Liver (tissue), 9 donors: Measurements from ENCODE around the gene OR52A1. TPM values are rescaled to one million over a fixed set of nuclear protein-coding genes. Genes with fewer than 3 reads are reported as not detected.

Experiments
- DNase-seq: peaks from one replicate; pipeline ENCODE4 v3.0.0-alpha.2; 2017; ENCODE audit warnings: low spot score
- H3K27ac ChIP-seq, 2 donors: one replicate each; pipeline ENCODE4 v1.7.0; 2013; ENCODE audit warnings: inconsistent platforms in 2 of 2, low read length in 2 of 2, control low read depth in 1 of 2, low read depth in 1 of 2, mild to moderate bottlenecking in 1 of 2
- H3K27me3 ChIP-seq, 4 donors: one replicate each; pipeline versions ENCODE4 v1.6.1 to v1.7.0; 2013; ENCODE audit warnings: low read length in 3 of 4, inconsistent platforms in 1 of 4, mild to moderate bottlenecking in 1 of 4, moderate library complexity in 1 of 4; ENCODE audit not compliant: control insufficient read depth in 4 of 4, insufficient read depth in 4 of 4
- H3K36me3 ChIP-seq, 4 donors: one replicate each; pipeline versions ENCODE4 v1.6.1 to v1.7.0; 2013; ENCODE audit warnings: low read length in 3 of 4, mild to moderate bottlenecking in 3 of 4, low read depth in 1 of 4, moderate library complexity in 1 of 4; ENCODE audit not compliant: control insufficient read depth in 4 of 4, insufficient read depth in 3 of 4
- H3K4me1 ChIP-seq, 4 donors: one replicate each; pipeline versions ENCODE4 v1.6.1 to v1.7.0; 2013; ENCODE audit warnings: low read length in 3 of 4, mild to moderate bottlenecking in 3 of 4, moderate library complexity in 1 of 4; ENCODE audit not compliant: control insufficient read depth in 4 of 4, insufficient read depth in 4 of 4
- H3K4me3 ChIP-seq, 3 donors: one replicate each; pipeline versions ENCODE4 v1.6.1 to v1.7.0; 2013; ENCODE audit warnings: low read length in 3 of 3, control low read depth in 1 of 3, low read depth in 1 of 3, mild to moderate bottlenecking in 1 of 3
- H3K9ac ChIP-seq, 2 donors: one replicate each; pipeline ENCODE4 v1.7.0; 2013; ENCODE audit warnings: low read length in 2 of 2, mild to moderate bottlenecking in 2 of 2, moderate library complexity in 2 of 2, control low read depth in 1 of 2, low read depth in 1 of 2
- H3K9me3 ChIP-seq, 4 donors: one replicate each; pipeline versions ENCODE4 v1.6.1 to v1.7.0; 2013; ENCODE audit warnings: low read length in 3 of 4; ENCODE audit not compliant: control insufficient read depth in 4 of 4
- EGR1 ChIP-seq, 2 donors: IDR thresholded peaks; 2 replicates each; pipeline ENCODE4 v1.6.1; 2016 to 2018; ENCODE audit warnings: antibody characterized with exemption in 2 of 2, low read depth in 2 of 2
- FOXA1 ChIP-seq: IDR thresholded peaks from 2 replicates; pipeline ENCODE4 v1.6.1; 2016; ENCODE audit warnings: antibody characterized with exemption
- FOXA2 ChIP-seq: IDR thresholded peaks from 2 replicates; pipeline ENCODE4 v1.6.1; 2016; ENCODE audit warnings: antibody characterized with exemption
- GABPA ChIP-seq, 2 donors: IDR thresholded peaks in 1 of 2; conservative IDR thresholded peaks in 1 of 2; 2 replicates each; pipeline ENCODE4 v1.6.1; 2016; ENCODE audit warnings: antibody characterized with exemption in 2 of 2, mild to moderate bottlenecking in 1 of 2, moderate library complexity in 1 of 2
- HNF4A ChIP-seq, 2 donors: conservative IDR thresholded peaks; 2 replicates each; pipeline ENCODE4 v1.6.1; 2016; ENCODE audit warnings: antibody characterized with exemption in 2 of 2, mild to moderate bottlenecking in 2 of 2
- HNF4G ChIP-seq: IDR thresholded peaks from 2 replicates; pipeline ENCODE4 v1.6.1; 2016; ENCODE audit warnings: antibody characterized with exemption
- JUND ChIP-seq, 2 donors: IDR thresholded peaks; 2 replicates each; pipeline ENCODE4 v1.6.1; 2016; ENCODE audit warnings: antibody characterized with exemption in 2 of 2
- NR2F2 ChIP-seq: IDR thresholded peaks from 2 replicates; pipeline ENCODE4 v1.6.1; 2016; ENCODE audit warnings: antibody characterized with exemption
- RAD21 ChIP-seq, 2 donors: IDR thresholded peaks; 2 replicates each; pipeline ENCODE4 v1.6.1; 2016; ENCODE audit warnings: antibody characterized with exemption in 2 of 2, mild to moderate bottlenecking in 2 of 2
- RXRA ChIP-seq, 2 donors: IDR thresholded peaks; 2 replicates each; pipeline ENCODE4 v1.6.1; 2017 to 2018; ENCODE audit warnings: antibody characterized with exemption in 2 of 2, mild to moderate bottlenecking in 1 of 2
- SP1 ChIP-seq: IDR thresholded peaks from 2 replicates; pipeline ENCODE4 v1.6.1; 2018; ENCODE audit warnings: antibody characterized with exemption, mild to moderate bottlenecking
- TAF1 ChIP-seq: conservative IDR thresholded peaks from 2 replicates; pipeline ENCODE4 v1.6.1; 2016; ENCODE audit warnings: antibody characterized with exemption, mild to moderate bottlenecking
- YY1 ChIP-seq: IDR thresholded peaks from 2 replicates; pipeline ENCODE4 v1.6.1; 2016; ENCODE audit warnings: antibody characterized with exemption, mild to moderate bottlenecking
- WGBS: extraction: QIAGEN DNeasy Blood & Tissue Kit; methylation state at CpG from one replicate; pipeline ENCODE4 v1.1.7; 2013; 5-methylcytosine and 5-hydroxymethylcytosine counted together
- polyA plus RNA-seq, 2 donors: library from polyadenylated mRNA; stranded (reverse) in 1 of 2; unstranded in 1 of 2; fragments of 200-250 nt in 1 of 2; fragments of >200 nt in 1 of 2; fragmentation: Nextera tagmentation in 1 of 2; extraction: Ambion mirVana in 1 of 2; gene quantifications; one replicate each; pipeline versions ENCODE4 v1.2.1 to v1.2.3, GENCODE V29; 2013 to 2015
- total RNA-seq, 2 donors: library from RNA; depleted of rRNA; stranded (reverse); fragments of >200 nt; gene quantifications; one replicate each; pipeline ENCODE4 v1.2.3, GENCODE V29; 2014
- TF ChIP-seq, protein P1 (sequence below): IDR thresholded peaks from 2 replicates; pipeline ENCODE4 v1.6.1; 2016; ENCODE audit warnings: antibody characterized with exemption
- TF ChIP-seq, protein P2 (sequence below): IDR thresholded peaks from 2 replicates; pipeline ENCODE4 v1.6.1; 2016; ENCODE audit warnings: antibody characterized with exemption, mild to moderate bottlenecking
- TF ChIP-seq, protein P3 (sequence below): IDR thresholded peaks from 2 replicates; pipeline ENCODE4 v1.6.1; 2016; ENCODE audit warnings: antibody characterized with exemption
- TF ChIP-seq, protein P4 (sequence below): fragments of 150-350 bp; IDR thresholded peaks from 2 replicates; pipeline ENCODE4 v1.5.1; 2017; ENCODE audit warnings: improper control_type of control experiment, low read depth, low read length; ENCODE audit not compliant: missing input control
- donor health status: healthy.
- donor health status: healthy.
- donor health status: healthy.
- donor health status: healthy.
- donor health status: healthy.

The OR52A1 gene
- total and polyA plus RNA-seq, 4 donors, result not detected

DNA sequence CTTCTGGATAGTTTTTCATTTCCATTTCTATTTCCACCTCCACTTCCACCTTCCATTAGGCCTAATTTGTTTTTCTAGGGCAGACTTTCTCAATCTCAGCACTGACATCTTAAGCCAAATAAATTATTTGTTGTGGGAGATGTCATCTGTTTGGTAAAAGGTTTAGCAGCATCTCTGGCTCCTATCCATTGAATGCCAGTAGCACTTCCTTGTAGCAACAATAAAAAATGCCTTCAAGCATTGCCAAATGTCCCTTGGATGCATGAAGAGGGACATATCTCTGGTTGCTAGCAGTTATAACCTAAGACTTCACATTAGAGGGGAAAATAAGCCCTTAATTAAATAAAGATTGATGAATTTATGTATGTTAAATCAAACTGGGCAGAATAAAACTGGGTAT lies 18.3 kb downstream of the OR52A1 start:
- no peak for DNase-seq
- Histone ChIP-seq H3K9ac (no peak overlapping the region), H3K27me3 (peaks cover 0 to 9% (median 0%) of the 10 kb centered on the region in 4 donors), H3K27ac (no peak overlapping the region), H3K9me3 (no peaks in the 10 kb centered on the region), H3K4me1 (no peaks in the 10 kb centered on the region), H3K4me3 (no peak overlapping the region), H3K36me3 (no peaks in the 10 kb centered on the region)
- TF ChIP-seq, protein P1, sequence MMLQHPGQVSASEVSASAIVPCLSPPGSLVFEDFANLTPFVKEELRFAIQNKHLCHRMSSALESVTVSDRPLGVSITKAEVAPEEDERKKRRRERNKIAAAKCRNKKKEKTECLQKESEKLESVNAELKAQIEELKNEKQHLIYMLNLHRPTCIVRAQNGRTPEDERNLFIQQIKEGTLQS, result no peak
- no peak for TF ChIP-seq RXRA (IDR thresholded peaks at IDR 0.05)
- TF ChIP-seq, protein P2, sequence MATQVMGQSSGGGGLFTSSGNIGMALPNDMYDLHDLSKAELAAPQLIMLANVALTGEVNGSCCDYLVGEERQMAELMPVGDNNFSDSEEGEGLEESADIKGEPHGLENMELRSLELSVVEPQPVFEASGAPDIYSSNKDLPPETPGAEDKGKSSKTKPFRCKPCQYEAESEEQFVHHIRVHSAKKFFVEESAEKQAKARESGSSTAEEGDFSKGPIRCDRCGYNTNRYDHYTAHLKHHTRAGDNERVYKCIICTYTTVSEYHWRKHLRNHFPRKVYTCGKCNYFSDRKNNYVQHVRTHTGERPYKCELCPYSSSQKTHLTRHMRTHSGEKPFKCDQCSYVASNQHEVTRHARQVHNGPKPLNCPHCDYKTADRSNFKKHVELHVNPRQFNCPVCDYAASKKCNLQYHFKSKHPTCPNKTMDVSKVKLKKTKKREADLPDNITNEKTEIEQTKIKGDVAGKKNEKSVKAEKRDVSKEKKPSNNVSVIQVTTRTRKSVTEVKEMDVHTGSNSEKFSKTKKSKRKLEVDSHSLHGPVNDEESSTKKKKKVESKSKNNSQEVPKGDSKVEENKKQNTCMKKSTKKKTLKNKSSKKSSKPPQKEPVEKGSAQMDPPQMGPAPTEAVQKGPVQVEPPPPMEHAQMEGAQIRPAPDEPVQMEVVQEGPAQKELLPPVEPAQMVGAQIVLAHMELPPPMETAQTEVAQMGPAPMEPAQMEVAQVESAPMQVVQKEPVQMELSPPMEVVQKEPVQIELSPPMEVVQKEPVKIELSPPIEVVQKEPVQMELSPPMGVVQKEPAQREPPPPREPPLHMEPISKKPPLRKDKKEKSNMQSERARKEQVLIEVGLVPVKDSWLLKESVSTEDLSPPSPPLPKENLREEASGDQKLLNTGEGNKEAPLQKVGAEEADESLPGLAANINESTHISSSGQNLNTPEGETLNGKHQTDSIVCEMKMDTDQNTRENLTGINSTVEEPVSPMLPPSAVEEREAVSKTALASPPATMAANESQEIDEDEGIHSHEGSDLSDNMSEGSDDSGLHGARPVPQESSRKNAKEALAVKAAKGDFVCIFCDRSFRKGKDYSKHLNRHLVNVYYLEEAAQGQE, result no peak
- no peak for TF ChIP-seq JUND (IDR thresholded peaks at IDR 0.05)
- no peak for TF ChIP-seq EGR1 (IDR thresholded peaks at IDR 0.05; ENCODE audit: low read depth in 2 of 2)
- no peak for TF ChIP-seq RAD21 (IDR thresholded peaks at IDR 0.05)
- TF ChIP-seq NR2F2, result no peak
- no peak for TF ChIP-seq FOXA2
- no peak for TF ChIP-seq GABPA (IDR thresholded peaks at IDR 0.05 in 1 of 2, conservative IDR thresholded peaks at IDR 0.05 in 1 of 2)
- TF ChIP-seq, protein P3, sequence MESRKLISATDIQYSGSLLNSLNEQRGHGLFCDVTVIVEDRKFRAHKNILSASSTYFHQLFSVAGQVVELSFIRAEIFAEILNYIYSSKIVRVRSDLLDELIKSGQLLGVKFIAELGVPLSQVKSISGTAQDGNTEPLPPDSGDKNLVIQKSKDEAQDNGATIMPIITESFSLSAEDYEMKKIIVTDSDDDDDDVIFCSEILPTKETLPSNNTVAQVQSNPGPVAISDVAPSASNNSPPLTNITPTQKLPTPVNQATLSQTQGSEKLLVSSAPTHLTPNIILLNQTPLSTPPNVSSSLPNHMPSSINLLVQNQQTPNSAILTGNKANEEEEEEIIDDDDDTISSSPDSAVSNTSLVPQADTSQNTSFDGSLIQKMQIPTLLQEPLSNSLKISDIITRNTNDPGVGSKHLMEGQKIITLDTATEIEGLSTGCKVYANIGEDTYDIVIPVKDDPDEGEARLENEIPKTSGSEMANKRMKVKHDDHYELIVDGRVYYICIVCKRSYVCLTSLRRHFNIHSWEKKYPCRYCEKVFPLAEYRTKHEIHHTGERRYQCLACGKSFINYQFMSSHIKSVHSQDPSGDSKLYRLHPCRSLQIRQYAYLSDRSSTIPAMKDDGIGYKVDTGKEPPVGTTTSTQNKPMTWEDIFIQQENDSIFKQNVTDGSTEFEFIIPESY, result no peak
- TF ChIP-seq, protein P4, sequence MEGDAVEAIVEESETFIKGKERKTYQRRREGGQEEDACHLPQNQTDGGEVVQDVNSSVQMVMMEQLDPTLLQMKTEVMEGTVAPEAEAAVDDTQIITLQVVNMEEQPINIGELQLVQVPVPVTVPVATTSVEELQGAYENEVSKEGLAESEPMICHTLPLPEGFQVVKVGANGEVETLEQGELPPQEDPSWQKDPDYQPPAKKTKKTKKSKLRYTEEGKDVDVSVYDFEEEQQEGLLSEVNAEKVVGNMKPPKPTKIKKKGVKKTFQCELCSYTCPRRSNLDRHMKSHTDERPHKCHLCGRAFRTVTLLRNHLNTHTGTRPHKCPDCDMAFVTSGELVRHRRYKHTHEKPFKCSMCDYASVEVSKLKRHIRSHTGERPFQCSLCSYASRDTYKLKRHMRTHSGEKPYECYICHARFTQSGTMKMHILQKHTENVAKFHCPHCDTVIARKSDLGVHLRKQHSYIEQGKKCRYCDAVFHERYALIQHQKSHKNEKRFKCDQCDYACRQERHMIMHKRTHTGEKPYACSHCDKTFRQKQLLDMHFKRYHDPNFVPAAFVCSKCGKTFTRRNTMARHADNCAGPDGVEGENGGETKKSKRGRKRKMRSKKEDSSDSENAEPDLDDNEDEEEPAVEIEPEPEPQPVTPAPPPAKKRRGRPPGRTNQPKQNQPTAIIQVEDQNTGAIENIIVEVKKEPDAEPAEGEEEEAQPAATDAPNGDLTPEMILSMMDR, result no peak
- no peak for TF ChIP-seq HNF4G
- TF ChIP-seq TAF1, result no peak
- no peak for TF ChIP-seq FOXA1
- TF ChIP-seq HNF4A (conservative IDR thresholded peaks at IDR 0.05), result no peak
- TF ChIP-seq SP1, result no peak

DNA sequence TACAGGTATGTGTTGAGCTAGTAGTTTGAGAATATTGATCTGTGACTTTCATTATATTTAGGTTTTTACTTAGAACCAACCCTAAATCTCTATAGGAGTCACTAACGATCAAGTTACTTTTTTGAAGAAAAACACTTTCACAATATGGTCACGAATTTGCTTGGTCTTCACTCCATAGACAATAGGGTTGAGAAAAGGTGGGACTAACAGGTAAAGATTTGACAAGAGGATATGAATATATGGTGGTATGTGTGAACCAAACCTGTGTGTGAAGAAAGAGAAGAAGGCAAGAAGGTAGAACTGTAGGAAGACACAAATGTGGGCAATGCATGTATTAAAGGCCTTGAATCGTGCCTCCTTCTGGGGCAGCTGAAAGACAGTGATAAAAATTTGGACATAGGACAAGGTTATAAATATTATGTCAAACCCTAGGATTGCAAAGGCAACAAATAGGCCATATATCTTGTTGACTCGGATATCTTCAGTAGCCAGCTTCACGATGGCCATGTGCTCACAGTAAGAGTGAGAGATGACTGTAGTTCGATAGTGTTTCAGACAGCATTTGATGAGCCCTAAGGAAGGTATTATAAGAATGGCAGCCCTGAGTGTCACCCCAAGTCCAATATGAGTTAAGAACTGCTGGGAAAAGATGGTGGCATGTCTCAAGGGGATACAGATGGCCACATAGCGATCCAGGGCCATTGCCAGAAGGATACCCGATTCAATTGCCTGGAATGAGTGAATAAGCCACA lies 22.8 kb downstream of the OR52A1 start:
- 79% methylated on average over 8 of the region's 8 CpGs for WGBS
- Histone ChIP-seq H3K27me3 (peaks cover 0 to 7% (median 0%) of the 10 kb centered on the region in 4 donors), H3K36me3 (no peaks in the 10 kb centered on the region), H3K27ac (no peak overlapping the region), H3K4me3 (no peak overlapping the region), H3K9ac (no peak overlapping the region), H3K4me1 (no peaks in the 10 kb centered on the region), H3K9me3 (no peaks in the 10 kb centered on the region)
- no peak for DNase-seq
- TF ChIP-seq RAD21 (IDR thresholded peaks at IDR 0.05), result no peak
- TF ChIP-seq, protein P1, result no peak
- TF ChIP-seq EGR1 (IDR thresholded peaks at IDR 0.05; ENCODE audit: low read depth in 2 of 2), result no peak
- TF ChIP-seq, protein P3, result no peak
- TF ChIP-seq TAF1, result no peak
- TF ChIP-seq, protein P2, result no peak
- no peak for TF ChIP-seq RXRA (IDR thresholded peaks at IDR 0.05)
- TF ChIP-seq HNF4G, result no peak
- TF ChIP-seq FOXA1, result no peak
- TF ChIP-seq YY1, result no peak
